ELR (cell line): ENCODE measurements around the gene BACH2.

Experiments used
- DNase-seq: peaks from one replicate; pipeline ENCODE4 v3.0.0-alpha.2; 2015; ENCODE audit warnings: low read depth

BACH2 gene

DNA sequence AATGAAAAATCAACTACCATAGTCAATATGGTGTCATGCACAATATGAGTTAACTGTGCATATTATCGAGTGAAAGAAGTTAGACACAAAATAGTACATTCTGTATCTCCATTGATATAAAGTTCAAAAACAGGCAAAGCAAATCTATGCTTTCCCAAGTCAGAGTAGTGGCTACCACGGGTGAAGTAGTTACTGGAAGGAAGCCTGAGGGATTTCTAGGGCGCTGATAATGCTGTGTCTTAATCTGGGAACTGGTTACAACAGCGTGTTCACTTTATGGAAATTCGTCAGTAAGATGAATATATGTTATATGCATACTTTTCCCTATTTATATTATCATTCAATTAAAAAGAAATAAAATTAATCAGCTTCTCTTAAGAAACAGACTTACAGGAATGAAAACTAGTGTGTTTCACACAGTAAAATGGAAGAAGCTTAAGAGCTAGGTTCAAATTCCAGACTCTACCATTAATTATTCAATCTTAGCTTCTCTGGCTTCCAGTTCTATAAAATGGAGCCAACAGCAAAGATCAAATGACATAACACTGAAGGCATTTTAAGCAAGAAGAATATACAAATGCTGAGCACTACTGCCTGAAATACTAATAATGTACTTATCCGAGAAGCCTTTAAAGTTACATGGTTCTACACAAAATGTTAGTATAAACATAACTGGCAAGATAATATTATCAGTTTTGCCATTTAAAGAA lies 19.2 kb downstream of the BACH2 start:
- DNase-seq: no peak

DNA sequence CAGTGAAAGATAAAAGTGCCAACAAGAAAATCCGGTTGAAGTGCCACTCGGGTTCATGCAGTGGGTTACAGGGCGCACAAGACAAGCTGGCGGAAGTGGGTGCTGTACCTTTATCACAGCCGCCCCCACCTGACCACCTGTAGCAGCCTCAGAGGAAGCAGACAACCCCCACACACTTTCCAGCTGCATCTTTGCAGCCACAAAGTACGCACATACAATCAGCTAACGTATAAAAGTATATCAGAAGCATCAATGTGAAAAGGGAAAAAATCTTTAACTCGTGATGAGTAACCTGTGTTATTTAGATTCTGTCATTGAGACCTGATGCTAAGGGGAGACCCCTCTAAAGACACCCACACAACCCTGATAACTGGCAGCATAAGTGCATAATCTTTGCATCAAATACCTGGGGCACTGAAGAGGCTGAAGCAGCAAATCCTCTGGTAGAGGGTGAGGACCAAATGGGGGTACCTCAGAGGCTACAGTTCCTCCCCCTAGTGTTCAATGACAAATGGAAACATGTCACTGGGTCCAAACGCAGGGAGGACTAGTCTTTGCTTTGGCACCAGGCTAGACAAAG lies 22.1 kb downstream of the BACH2 start:
- no peak for DNase-seq

DNA sequence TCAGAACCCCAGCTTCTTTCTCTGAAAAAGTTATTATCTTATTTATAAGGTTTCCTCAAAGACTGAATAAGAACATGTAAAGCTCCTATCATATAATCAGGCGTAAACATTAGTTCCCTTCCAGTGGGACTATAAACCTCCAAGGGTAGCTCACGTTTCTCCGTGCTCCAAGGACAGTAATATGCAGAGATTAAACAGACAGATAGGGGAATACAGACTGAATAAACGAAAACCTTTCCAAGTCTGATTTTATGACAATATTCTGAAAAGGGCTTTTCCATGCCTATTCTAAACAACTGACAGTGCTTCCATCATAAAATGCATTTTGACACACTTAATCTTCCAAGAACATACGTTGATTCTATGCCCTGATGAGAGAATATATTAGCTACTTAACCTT lies 22.8 kb downstream of the BACH2 start:
- DNase-seq: no peak

DNA sequence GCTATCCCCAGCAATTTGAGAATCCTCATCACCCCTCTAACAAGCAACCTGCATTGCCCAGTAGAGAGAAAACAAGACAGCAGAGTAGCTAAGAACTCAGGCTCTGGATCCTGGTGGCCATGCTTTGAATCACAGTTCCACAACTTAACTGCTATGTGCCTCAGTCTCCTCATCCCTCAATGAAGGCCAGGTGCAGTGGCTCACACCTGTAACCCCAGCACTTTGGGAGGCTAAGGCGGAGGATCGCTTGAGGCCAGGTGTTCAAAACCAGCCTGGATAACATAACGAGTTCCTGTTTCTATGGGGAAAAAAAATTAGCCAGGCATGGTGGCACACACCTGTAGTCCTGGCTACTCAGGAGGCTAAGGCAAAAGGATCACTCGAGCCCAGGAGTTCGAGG lies 23.7 kb downstream of the BACH2 start:
- no peak for DNase-seq

DNA sequence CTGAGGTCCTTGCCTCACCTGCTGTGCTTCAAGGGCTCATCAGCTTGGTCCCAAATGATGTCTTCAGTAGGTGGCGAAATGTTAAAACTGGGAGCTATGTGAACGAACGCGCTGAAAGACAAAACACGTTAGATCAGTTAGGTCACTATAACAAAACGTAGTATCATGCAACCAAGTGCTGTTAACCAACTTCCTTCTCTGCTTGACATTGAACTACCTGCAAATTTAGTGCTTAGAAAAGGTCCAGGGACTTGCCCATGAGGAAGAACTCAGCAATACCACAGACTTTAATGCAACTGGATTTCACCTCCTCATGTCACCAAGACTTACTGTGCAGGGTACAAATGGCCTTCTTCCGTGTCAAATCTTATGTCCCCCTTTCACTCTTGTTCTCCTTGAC lies 24.8 kb downstream of the BACH2 start:
- DNase-seq: no peak

DNA sequence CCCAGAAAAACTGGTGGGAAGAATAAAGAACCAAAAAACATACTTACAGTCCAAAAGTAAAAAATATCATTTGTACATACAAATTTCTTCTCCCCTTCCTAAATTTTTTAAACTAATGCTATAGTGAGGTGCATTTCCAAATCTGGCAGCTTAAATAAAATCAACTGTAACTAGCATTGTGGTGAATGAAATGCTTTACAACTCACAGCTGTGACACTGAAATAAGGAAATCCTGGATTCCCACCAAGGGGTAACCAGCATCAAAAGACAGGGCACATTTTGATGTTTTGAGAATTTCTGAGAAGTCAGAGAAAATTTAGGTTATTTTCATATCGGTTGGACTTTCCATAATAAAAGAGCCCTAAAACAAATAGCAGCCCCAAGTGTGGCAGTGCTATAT lies 27.3 kb downstream of the BACH2 start:
- DNase-seq: no peak

DNA sequence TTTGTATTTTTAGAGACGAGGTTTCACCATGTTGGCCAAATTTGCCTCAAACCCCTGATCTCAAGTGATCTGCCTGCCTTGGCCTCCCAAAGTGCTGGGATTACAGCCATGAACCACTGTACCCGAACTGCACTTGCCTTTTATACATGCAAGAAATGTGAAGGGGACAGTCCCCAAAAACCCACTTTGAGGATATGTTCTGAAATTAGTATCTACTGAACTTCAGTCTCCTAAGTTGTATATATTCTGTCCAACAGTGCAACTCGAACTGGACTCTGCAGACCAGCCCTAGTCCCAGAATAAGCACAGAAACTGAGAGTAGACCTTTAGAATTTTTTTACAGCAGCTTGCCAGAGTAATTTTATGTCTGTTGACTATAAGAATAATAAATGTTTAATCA lies 28.5 kb downstream of the BACH2 start:
- DNase-seq: no peak

DNA sequence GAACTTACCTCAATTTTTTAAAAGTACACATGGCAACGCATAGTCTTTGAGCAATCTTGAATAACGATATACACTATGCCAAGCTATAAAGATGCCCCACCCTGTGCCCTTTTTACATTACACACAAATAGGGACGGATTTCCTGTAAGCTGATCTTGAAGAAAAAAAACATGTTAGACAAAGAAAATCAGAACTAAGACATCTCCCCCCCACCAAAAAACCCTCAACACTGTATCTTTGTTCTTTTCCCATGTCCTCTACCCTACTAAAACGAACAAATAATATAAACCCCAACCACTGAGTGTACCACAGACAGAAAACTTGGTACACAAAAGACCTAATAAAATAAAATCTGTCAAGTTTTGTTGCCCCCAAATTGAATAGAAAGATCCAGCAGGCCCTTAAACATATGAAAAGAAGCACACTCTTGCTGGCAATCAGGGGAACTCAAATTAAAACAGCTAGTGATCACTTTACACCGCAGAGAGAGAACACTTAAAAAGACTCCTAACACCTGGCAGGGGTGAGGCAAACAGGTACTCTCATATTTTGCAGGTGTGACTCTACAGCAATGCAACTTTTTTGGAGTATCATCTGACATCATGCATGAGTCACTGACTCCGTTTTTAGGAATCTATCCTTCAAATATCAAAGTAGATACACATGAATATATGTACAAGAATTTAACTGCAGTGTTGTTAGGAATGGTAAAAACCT lies 29.6 kb downstream of the BACH2 start:
- DNase-seq: no peak

DNA sequence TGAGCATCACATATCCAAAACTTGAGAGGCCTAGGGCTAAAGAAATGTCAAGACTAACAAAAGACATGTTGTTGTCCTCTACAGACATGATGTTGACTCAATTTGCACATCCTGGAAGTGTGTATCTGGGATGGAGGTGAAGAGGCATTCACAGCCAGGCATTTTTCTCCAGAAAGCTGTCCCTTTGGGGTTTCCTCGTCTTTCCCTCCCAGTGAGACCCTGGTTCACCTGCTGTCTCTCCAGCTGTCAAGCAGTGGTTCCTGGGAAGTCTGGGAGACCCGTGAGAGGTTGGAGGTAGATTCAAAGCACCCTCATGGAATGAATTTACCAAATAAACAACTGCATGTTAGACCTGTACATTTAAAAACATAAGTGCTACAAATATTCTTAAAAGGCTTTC lies 32.1 kb downstream of the BACH2 start:
- DNase-seq: no peak

DNA sequence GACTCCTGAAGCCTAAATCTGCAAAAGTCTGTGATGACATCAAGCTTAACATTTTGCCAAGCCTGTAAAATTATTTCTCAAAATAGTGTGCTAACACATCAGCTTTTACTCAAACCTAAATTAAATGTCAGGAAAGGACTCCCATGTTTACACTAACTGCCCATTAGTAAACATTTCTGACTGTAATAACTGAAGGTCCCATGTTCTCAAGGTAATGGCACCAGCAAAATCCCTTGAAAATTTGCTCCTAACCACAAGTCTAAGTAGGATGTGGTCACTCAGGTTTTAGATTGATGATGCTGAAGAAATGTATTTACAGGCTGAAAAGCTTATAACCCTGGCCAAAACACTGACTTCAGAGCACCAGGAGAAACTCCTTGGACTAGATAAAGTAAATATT lies 33.0 kb downstream of the BACH2 start:
- peak; percentile 47 for DNase-seq

DNA sequence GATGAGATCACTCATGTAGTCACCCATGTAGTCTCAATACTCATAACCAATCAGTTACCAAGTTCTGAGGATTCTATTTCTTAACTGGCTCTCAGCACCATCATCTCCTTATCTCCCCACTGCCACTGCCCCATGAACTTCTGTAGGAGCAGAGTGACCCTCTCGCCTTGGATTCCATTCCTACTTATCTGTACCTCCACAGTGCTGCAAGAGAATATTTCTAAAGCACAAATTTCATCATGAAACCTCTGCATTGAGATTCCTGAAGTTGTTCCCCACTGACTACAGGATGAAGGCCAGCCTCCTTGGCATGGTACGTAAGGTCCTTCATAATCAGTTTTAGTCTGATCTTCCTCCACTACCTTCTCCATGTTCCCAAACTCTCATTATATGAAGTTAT lies 34.8 kb downstream of the BACH2 start:
- no peak for DNase-seq

DNA sequence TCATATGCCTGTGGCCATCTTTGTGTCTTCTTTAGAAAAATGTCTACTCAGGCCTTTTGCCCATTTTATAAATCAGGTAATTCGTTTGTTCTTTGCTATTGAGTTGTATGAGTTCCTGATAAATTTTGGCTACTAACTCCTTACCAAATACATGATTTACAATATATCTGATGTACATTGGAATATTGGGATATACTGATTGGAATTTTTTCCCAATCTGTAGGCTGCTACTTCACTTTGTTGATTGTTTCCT lies 39.2 kb downstream of the BACH2 start:
- no peak for DNase-seq

DNA sequence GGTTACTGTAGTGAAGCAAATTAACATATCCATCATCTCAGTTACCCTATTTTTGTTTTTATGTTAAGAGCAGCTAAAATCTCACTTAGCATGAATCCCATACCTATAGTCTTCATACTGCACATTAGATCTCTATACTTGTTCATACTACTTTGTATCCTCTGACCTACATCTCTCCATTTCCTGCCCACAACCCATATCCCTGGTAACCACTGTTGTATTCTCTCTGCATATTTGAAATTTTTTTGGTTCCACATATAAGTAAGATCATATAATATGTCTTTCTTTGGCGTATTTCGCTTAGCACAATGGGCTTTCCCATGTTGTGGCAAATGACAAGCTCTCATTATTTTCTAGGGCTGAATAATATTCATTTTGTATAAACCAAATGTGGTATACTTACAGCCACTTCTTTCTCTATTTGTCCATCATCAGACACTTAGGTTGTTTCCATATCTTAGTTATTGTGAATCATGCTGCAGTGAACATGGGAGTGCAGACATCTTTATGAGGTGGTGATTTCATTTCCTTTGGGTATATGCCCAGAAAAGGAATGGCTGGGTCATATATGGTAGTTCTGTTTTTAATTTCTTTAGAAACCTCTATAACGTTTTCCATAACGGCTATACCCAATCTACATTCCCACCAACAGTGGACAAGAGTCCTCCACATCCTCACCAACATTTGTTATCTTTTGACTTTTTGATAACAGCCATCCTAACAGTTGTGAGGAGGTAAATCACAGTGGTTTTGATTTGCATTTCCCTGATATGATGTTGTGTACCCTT lies 39.8 kb downstream of the BACH2 start:
- peak; percentile 60 for DNase-seq

DNA sequence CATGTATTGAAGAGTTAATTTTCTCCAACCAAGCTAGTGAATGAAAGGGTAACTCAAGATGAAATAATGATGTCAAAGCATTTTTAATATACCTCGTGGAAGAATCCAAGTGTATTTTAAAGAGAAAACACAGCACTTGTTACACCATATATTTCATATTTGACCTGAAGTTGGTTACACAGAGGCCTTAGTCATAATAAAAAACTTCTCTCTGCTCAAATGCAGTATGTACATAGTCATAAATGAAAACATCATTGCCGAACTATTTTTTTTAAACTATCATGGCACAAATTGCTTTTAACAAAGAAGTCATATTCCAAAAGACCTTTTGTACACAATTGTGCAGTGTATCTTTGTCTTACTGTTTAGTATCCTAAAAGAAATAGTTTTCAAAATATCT lies 43.0 kb downstream of the BACH2 start:
- no peak for DNase-seq

DNA sequence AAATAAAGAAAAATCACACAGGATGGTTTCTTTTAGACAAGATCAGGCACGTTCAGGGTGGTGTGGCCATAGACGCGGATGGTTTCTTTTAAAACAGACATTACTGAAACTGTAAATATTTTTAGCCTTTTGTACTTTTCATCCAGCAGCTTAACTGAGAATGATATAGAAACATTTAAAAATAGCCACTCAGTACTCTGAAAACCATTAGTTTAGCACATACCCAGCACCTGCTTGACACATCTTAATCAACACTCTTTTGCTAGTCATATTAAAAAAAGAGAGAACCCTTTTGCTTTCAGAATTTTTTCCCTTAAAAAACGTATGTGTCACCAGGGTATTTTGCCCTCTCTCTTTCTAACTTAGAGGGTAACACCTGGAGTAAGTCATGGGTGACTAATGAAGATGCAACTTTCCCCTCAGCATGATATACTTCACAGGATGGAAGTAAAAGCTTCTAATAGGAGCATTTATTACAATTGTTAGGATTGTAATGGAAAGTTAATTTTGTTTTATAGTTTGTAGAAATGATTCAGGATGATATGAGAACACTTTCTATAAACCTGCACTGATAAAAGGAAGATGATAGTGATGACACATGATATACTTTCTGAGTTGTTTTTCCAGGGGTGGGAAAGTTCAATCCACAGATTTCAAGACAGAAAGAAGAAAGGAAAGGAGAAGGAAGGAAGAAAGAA lies 45.2 kb downstream of the BACH2 start:
- no peak for DNase-seq

DNA sequence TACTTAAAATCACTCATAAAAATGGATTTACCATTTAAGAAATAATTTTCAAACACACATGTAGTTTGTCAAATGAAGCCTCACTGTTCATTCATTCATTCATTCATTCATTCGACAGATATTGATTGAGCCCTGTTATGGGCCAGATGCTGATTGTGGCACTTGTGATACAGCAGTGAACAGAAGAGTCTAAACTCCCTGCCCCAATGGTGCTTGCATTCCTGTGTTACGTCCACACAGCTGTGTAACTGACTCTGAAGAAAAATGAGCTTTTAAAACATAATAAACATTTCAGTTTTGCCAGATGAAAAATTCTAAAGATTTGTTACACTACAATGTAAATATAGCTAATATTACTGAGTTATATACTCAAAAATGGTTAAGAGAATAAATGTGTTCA lies 46.2 kb downstream of the BACH2 start:
- no peak for DNase-seq

DNA sequence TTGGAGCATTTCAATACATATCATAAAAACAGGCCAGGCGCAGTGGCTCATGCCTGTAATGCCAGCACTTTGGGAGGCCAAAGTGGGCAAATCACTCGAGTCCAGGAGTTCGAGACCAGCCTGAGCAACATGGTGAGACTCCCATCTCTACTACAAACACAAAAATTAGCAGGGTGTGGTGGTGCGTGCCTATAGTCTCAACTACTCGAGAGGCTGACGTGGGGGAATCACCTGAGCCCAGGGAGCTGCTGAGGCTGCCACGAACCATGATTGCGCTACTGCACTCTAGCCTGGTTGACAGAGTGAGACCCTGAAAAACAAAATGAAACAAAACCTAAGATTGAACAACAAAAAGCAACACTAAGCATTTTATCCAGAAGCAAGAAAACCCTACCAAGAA lies 47.2 kb downstream of the BACH2 start:
- no peak for DNase-seq

DNA sequence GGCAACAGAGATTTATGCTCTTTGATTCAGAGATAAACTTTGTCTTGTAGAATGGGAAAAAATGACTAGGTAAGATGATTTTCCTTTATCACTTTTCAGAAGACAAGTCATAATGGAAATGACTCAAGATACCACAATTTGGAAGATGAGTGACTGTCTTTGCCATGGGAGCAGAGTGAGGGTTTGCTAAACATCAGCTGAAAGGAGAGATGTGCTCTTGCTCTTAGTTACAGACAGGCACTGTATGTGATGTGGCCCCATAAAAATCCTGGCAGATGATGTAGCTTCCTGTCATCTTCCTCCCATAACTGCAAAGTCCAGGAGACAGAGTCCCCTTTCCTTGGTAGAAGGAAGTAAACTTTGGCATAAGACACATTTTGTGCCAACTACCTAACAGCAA lies 47.6 kb downstream of the BACH2 start:
- peak; percentile 20 for DNase-seq

DNA sequence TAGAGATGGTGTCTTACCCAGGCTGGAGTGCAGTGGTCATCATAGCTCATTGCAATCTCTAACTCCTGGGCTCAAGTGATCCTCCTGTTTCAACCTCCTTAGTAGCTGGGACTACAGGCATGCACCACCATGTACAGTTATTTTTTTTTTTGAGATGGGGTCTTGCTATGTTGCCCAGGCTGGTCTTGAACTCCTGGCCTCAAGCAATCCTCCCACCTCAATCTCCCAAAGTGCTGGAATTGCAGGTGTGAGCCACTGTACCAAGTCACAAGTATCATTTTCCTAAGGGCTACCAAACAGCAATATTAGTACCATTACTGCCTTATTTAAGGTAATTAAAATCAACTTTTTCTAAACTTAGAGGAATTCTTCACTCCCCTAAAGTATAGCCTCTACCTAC lies 49.4 kb downstream of the BACH2 start:
- no peak for DNase-seq

DNA sequence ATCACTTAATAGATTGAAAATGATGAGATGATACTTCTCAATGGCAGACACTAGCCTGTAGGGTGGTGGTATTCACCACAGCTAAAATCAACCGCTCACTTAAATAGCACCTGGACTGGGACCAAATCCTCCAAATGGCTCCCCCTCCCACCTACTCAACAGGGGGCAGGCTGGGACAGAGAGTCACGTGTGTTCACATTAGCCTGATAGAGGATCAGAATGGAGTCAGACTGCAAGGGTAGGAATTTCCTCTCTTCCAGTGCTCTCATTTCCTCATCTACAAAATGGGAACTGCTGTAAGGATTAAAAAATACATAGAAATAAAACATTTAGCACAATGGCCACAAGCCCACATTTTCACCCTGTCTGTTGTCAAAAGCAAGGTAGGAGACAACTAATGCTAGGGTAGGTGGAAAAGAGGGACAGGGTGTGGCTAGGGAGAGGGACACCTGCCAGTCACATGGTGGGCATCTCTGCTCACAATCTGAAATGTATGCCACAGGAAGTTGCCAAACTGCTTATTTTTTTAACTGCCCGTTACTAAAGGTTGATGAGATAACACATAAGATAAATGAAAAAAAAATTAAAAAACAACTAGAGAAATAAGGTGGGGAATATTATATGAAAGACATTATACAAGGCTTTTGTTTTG lies 55.3 kb downstream of the BACH2 start:
- DNase-seq: no peak

DNA sequence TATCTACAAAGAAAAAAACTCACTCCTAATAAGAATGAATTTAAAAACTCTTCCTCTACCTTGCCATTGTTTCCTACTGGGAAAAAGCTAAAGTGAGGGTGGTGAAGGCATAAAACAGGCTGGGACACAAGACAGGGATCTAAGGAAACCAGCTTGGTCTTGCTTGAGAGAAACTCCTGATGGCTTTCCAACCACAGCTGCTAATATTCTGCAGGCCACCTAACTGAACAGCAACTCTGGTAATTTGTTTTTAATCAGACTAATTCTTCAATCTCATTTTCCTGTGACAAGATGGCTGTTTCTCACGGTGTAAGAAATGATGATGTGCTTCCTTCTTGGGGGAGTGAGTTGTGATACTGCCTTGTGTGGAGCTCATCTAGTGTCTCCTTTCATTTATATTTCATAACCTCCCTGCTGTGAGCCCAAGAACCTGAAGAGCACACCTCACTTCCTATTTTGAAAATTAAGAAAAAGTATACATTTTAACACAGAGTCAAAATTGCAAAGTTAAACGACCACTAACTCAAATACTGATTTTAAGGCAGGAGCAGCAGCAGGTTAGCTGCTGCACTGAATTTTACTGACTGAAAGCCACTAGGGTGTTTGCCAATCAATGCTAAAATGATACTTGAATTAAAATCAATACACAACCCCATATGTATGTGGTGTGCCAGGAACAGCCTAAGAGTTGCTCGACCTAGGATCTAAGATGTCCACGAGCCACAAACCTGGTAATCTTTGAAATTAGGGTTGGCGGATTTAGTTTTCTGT lies 58.0 kb downstream of the BACH2 start:
- no peak for DNase-seq
